ENCODE data around the gene BCAS3.
"Not testable (repeated sequence)": the region's sequence is repeated elsewhere in the genome, so short reads cannot be mapped to it uniquely, and the experiment has no call there.

BCAS3 gene

DNA sequence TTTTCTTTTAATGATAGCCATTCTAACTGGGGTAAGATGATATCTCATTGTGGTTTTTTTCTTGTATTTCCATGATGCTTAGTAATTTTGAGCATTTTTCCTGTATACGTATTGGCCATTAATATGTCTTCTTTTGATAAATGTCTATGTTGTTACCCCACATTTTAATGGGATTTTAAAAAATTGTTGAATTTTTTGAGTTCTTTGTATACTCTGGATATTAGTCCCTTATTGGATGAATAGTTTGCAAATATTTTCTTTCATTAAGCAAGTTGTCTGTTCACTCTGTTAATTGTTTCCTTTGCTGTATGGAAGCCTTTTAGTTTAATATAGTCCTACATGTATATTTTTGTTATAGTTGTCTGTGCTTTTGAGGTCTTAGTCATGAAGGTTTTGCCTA lies 79.8 kb downstream of the BCAS3 start:
- Histone ChIP-seq H3K9me3 (no peaks in the 10 kb centered on the region), H3K4me3 (ENCODE audit: low read depth, low read length) (no peak overlapping the region), H3K27me3 (no peaks in the 10 kb centered on the region), H3K4me1 (no peaks in the 10 kb centered on the region), H3K36me3 (no peaks in the 10 kb centered on the region)
- TF ChIP-seq, protein P1, sequence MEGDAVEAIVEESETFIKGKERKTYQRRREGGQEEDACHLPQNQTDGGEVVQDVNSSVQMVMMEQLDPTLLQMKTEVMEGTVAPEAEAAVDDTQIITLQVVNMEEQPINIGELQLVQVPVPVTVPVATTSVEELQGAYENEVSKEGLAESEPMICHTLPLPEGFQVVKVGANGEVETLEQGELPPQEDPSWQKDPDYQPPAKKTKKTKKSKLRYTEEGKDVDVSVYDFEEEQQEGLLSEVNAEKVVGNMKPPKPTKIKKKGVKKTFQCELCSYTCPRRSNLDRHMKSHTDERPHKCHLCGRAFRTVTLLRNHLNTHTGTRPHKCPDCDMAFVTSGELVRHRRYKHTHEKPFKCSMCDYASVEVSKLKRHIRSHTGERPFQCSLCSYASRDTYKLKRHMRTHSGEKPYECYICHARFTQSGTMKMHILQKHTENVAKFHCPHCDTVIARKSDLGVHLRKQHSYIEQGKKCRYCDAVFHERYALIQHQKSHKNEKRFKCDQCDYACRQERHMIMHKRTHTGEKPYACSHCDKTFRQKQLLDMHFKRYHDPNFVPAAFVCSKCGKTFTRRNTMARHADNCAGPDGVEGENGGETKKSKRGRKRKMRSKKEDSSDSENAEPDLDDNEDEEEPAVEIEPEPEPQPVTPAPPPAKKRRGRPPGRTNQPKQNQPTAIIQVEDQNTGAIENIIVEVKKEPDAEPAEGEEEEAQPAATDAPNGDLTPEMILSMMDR (IDR thresholded peaks at IDR 0.05; ENCODE audit: low read depth, low read length), result no peak
- DNase-seq, result no peak

DNA sequence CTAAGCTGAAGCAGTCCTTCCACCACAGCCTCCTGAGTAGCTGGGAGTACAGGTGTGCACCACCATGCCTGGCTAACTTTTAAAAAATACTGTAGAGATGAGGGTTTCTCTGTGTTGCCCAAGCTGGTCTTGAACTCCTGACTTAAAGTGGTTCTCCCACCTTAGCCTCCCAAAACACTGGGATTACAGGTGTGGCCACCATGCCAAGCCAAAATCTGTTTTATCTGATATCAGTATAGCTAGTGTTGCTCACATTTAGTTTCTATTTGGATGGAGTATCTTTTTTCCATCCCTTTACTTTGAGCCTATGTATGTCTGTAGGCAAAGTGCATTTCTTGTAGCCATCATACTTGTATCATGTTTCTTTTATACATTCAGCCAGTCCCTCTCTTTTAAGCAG lies 82.1 kb downstream of the BCAS3 start:
- no peaks in the 10 kb centered on the region for H3K27me3 ChIP-seq
- no peaks in the 10 kb centered on the region for H3K9me3 ChIP-seq
- H3K4me1 ChIP-seq, result no peaks in the 10 kb centered on the region
- no peaks in the 10 kb centered on the region for H3K36me3 ChIP-seq
- no peak for DNase-seq
- no peak overlapping the region for H3K4me3 ChIP-seq (ENCODE audit: low read depth, low read length)
- TF ChIP-seq, protein P1 (IDR thresholded peaks at IDR 0.05; ENCODE audit: low read depth, low read length), result no peak

DNA sequence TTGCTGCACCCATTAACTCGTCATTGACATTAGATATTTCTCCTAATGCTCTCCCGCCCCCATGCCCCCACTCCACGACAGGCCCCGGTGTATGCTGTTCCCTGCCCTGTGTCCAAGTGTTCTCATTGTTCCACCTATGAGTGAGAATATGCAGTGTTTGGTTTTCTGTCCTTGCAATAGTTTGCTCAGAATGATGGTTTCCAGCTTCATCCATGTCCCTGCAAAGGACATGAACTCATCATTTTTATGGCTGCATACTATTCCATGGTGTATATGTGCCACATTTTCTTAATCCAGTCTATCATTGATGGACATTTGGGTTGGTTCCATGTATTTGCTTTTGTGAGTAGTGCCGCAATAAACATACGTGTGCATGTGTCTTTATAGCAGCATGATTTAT lies 83.7 kb downstream of the BCAS3 start:
- H3K4me1 ChIP-seq; H3K27me3 ChIP-seq; H3K36me3 ChIP-seq; H3K4me3 ChIP-seq (ENCODE audit: low read depth, low read length); DNase-seq; H3K9me3 ChIP-seq: not testable (repeated sequence)

GRCh38 chr17:60766778-60767190 lies 89.1 kb downstream of the BCAS3 start:
- Histone ChIP-seq H3K36me3 (no peaks in the 10 kb centered on the region), H3K27me3 (no peaks in the 10 kb centered on the region), H3K4me1 (no peaks in the 10 kb centered on the region), H3K4me3 (ENCODE audit: low read depth, low read length) (no peak overlapping the region), H3K9me3 (no peaks in the 10 kb centered on the region; the same call in 1 of the 2 replicates)
- TF ChIP-seq, protein P1 (IDR thresholded peaks at IDR 0.05; ENCODE audit: low read depth, low read length), result no peak
- DNase-seq, result no peak

DNA sequence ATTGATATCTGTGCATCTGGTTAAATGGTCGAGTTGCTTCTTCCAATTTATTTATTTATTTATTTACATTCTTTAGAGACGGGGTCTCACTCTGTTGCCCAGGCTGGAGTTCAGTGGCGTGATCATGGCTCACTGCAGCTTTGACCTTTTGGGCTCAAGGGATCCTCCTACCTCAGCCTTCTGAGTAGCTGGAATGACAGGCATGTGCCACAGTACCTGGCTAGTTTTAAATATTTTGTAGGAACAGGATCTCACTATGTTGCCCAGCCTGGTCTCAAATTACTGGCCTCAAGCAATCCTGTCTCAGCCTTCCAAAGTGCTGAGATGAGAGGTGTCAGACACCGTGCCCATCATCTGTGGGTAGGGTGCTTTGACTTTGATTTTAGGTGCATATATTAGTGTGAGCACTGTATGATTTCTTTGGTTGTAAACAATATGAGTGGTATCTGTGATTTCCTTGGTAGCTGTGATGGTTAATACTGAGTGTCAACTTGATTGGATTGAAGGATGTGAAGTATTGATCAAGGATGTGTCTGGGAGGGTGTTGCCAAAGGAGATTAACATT lies 90.2 kb downstream of the BCAS3 start:
- Histone ChIP-seq H3K27me3 (no peaks in the 10 kb centered on the region), H3K9me3 (no peaks in the 10 kb centered on the region; the same call in 1 of the 2 replicates), H3K36me3 (no peaks in the 10 kb centered on the region), H3K4me3 (ENCODE audit: low read depth, low read length) (no peak overlapping the region), H3K4me1 (no peaks in the 10 kb centered on the region)
- no peak for DNase-seq
- TF ChIP-seq, protein P1 (IDR thresholded peaks at IDR 0.05; ENCODE audit: low read depth, low read length), result no peak

DNA sequence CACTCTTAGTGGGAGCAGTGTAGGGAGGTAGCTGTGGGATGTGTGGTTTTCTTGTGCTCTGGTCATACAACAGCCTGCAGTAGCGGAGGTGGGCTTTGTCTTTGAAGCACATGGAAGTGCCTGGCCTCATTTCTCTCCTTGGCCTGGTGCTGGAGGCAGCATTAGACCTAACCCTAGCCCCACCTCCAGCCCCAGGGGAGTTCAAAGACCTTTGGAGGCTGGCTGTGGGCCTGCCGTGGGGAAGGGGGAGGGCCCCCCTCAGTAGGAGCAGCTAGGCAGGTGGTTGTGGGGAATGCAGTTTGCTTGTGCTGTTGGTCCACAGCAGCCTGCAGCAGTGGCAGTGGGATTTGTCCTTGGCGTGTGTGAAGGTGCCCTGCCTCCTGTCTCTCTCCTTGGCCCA lies 91.7 kb downstream of the BCAS3 start:
- no peaks in the 10 kb centered on the region for H3K4me1 ChIP-seq
- no peak overlapping the region for H3K4me3 ChIP-seq (ENCODE audit: low read depth, low read length)
- no peaks in the 10 kb centered on the region for H3K36me3 ChIP-seq
- no peaks in the 10 kb centered on the region for H3K27me3 ChIP-seq
- peak; percentile 11 for DNase-seq
- TF ChIP-seq, protein P1 (IDR thresholded peaks at IDR 0.05; ENCODE audit: low read depth, low read length), result no peak
- no peaks in the 10 kb centered on the region; the same call in 1 of the 2 replicates for H3K9me3 ChIP-seq
